Measurements from ENCODE around the gene GFAP.

GFAP gene

DNA sequence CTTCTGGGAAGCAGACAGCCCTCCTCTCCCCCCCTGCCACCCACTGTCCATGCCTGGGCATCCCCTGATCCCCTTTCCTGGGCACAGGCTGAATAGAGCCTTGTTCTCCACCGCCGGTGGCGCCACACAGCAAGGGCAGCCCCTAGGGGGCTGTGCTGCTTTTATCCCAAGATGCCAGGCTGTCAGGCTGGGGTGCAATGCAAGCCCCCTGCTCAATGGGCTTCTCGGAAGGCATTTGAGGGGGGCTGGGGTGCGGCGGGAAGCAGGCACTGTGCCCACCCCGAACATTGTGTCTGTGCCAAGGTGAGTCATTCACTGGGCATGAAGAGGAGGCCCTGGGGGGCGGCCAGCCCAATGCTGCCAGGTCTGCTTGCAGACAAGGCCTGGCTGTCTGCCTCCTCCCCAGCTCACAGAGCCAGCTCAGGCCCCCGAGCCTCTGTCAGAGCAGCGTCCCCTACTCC is 1.5 kb upstream of the GFAP start:
- TF ChIP-seq, protein P1, sequence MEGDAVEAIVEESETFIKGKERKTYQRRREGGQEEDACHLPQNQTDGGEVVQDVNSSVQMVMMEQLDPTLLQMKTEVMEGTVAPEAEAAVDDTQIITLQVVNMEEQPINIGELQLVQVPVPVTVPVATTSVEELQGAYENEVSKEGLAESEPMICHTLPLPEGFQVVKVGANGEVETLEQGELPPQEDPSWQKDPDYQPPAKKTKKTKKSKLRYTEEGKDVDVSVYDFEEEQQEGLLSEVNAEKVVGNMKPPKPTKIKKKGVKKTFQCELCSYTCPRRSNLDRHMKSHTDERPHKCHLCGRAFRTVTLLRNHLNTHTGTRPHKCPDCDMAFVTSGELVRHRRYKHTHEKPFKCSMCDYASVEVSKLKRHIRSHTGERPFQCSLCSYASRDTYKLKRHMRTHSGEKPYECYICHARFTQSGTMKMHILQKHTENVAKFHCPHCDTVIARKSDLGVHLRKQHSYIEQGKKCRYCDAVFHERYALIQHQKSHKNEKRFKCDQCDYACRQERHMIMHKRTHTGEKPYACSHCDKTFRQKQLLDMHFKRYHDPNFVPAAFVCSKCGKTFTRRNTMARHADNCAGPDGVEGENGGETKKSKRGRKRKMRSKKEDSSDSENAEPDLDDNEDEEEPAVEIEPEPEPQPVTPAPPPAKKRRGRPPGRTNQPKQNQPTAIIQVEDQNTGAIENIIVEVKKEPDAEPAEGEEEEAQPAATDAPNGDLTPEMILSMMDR (IDR thresholded peaks at IDR 0.05) = no peak
- no peak overlapping the region for H3K27ac ChIP-seq
- H2AFZ ChIP-seq = no peak overlapping the region
- no peak overlapping the region for H3K9ac ChIP-seq
- no peaks in the 10 kb centered on the region for H3K9me3 ChIP-seq (ENCODE audit: control insufficient read depth, low read length)
- H3K4me2 ChIP-seq (ENCODE audit: low read length) = no peak overlapping the region
- H3K79me2 ChIP-seq = no peaks in the 10 kb centered on the region
- no peak overlapping the region for H3K4me3 ChIP-seq (ENCODE audit: low read depth, low read length)
- no peaks in the 10 kb centered on the region for H3K4me1 ChIP-seq
- no peaks in the 10 kb centered on the region for H3K27me3 ChIP-seq (ENCODE audit: control insufficient read depth, insufficient read depth, low read length)
- no peaks in the 10 kb centered on the region for H3K36me3 ChIP-seq (ENCODE audit: control insufficient read depth, insufficient read depth, low read length)

- no peak overlapping the region for H3K4me2 ChIP-seq (ENCODE audit: low read length)
- no peak overlapping the region for H3K4me3 ChIP-seq (ENCODE audit: low read depth, low read length)
- H3K79me2 ChIP-seq = no peaks in the 10 kb centered on the region
- TF ChIP-seq, protein P1 (IDR thresholded peaks at IDR 0.05) = no peak
- no peaks in the 10 kb centered on the region for H3K4me1 ChIP-seq
- no peaks in the 10 kb centered on the region for H3K27me3 ChIP-seq (ENCODE audit: control insufficient read depth, insufficient read depth, low read length)
- no peaks in the 10 kb centered on the region for H3K36me3 ChIP-seq (ENCODE audit: control insufficient read depth, insufficient read depth, low read length)
- H3K9ac ChIP-seq = no peak overlapping the region
- H2AFZ ChIP-seq = no peak overlapping the region
- no peaks in the 10 kb centered on the region for H3K9me3 ChIP-seq (ENCODE audit: control insufficient read depth, low read length)
- H3K27ac ChIP-seq = no peak overlapping the region
These were observed 821 bp upstream of the GFAP start for GRCh38 chr17:44915862-44916780.

DNA sequence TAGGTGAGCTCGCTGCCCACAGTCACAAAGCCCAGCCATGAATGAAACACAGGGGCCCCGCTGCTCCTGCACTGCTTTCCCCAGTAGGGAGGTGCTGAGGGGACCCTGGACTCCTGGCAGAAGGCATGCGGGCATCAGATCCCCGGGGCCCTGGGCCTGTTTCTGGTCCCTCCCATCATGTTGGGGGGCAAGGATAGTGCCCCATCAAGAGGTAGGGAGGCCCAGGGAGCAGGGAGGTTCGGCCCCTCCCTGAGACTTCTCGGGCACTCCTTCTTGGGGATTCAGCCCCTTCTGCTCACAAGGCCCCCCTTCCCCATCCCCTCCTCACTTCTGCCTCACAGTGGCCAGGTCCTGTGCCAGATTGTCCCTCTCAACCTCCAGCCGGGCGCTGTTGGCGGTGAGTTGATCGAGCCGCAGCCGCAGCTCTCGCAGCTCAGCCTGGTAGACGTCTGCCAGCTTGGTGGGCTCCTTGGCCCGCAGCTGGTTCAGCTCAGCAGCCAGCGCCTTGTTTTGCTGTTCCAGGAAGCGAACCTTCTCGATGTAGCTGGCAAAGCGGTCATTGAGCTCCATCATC is 515 bp downstream of the GFAP start:
- H3K79me2 ChIP-seq = no peaks in the 10 kb centered on the region
- H3K4me2 ChIP-seq (ENCODE audit: low read length) = no peak overlapping the region
- no peaks in the 10 kb centered on the region for H3K36me3 ChIP-seq (ENCODE audit: control insufficient read depth, insufficient read depth, low read length)
- no peaks in the 10 kb centered on the region for H3K27me3 ChIP-seq (ENCODE audit: control insufficient read depth, insufficient read depth, low read length)
- no peak overlapping the region for H3K9ac ChIP-seq
- no peak overlapping the region for H3K27ac ChIP-seq
- no peak overlapping the region for H3K4me3 ChIP-seq (ENCODE audit: low read depth, low read length)
- no peaks in the 10 kb centered on the region for H3K4me1 ChIP-seq
- H2AFZ ChIP-seq = no peak overlapping the region
- H3K9me3 ChIP-seq (ENCODE audit: control insufficient read depth, low read length) = no peaks in the 10 kb centered on the region
- TF ChIP-seq, protein P1 (IDR thresholded peaks at IDR 0.05) = no peak

DNA sequence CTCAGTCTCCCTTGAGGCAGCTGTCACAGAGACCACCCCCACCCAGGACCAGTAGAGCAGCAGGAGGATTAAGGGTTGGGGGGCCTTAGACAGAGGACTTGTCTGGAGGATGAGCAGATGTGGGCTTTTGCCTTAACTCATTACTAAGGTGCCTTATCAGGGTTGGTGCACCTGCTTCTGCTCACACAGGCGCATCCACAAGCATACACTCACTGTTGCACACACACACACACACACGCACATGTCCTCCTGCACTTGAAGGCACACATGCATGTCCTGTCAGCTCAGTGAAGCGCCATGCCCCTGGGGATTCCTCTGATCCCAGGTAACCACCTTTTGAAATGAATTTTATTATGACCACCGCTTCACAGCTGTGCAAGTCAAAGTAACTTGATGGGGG is 1.2 kb downstream of the GFAP start:
- Histone ChIP-seq H3K79me2 (no peaks in the 10 kb centered on the region), H3K9me3 (ENCODE audit: control insufficient read depth, low read length) (no peaks in the 10 kb centered on the region), H3K4me3 (ENCODE audit: low read depth, low read length) (no peak overlapping the region), H3K4me2 (ENCODE audit: low read length) (no peak overlapping the region), H3K4me1 (no peaks in the 10 kb centered on the region), H3K27me3 (ENCODE audit: control insufficient read depth, insufficient read depth, low read length) (no peaks in the 10 kb centered on the region), H3K27ac (no peak overlapping the region), H2AFZ (no peak overlapping the region), H3K9ac (no peak overlapping the region), H3K36me3 (ENCODE audit: control insufficient read depth, insufficient read depth, low read length) (no peaks in the 10 kb centered on the region)
- TF ChIP-seq, protein P1 (IDR thresholded peaks at IDR 0.05) = no peak
